ENCODE measurements around the gene RIPK4.

Gene RIPK4

GRCh38 chr21:41803316-41803715, 36.5 kb upstream of the RIPK4 start:
- TF ChIP-seq PKNOX1 (IDR thresholded peaks at IDR 0.05) (no peak), FOXA1 (IDR thresholded peaks at IDR 0.05) (no peak), CTBP1 (IDR thresholded peaks at IDR 0.05; ENCODE audit: borderline replicate concordance) (no peak), FOXM1 (IDR thresholded peaks at IDR 0.05; ENCODE audit: borderline replicate concordance) (no peak), L3MBTL2 (conservative IDR thresholded peaks at IDR 0.05) (no peak), TARDBP (IDR thresholded peaks at IDR 0.05) (no peak), FOXK2 (IDR thresholded peaks at IDR 0.05) (no peak), HDGF (IDR thresholded peaks at IDR 0.05; ENCODE audit: borderline replicate concordance) (no peak), BHLHE40 (IDR thresholded peaks at IDR 0.05; ENCODE audit: borderline replicate concordance) (no peak), SP1 (IDR thresholded peaks at IDR 0.05) (no peak), SUZ12 (IDR thresholded peaks at IDR 0.05) (no peak), NFRKB (IDR thresholded peaks at IDR 0.05) (no peak), ELF4 (IDR thresholded peaks at IDR 0.05) (no peak)
- ChIA-PET POLR2A (no interaction called here), CTCF (no interaction called here)
- DNase-seq (ENCODE audit: extremely low spot score) = no peak

GRCh38 chr21:41802684-41803083, 35.8 kb upstream of the RIPK4 start:
- POLR2A ChIA-PET = no interaction called here
- TF ChIP-seq TARDBP (IDR thresholded peaks at IDR 0.05) (no peak), ELF4 (IDR thresholded peaks at IDR 0.05) (no peak), BHLHE40 (IDR thresholded peaks at IDR 0.05; ENCODE audit: borderline replicate concordance) (no peak), PKNOX1 (IDR thresholded peaks at IDR 0.05) (no peak), FOXK2 (IDR thresholded peaks at IDR 0.05) (no peak), FOXM1 (IDR thresholded peaks at IDR 0.05; ENCODE audit: borderline replicate concordance) (no peak), FOXA1 (IDR thresholded peaks at IDR 0.05) (no peak), SP1 (IDR thresholded peaks at IDR 0.05) (no peak), SUZ12 (IDR thresholded peaks at IDR 0.05) (no peak), CTBP1 (IDR thresholded peaks at IDR 0.05; ENCODE audit: borderline replicate concordance) (no peak), LEF1 (IDR thresholded peaks at IDR 0.05; ENCODE audit: borderline replicate concordance) (no peak), HDGF (IDR thresholded peaks at IDR 0.05; ENCODE audit: borderline replicate concordance) (no peak)
- CTCF ChIA-PET = no interaction called here
- DNase-seq (ENCODE audit: extremely low spot score) = no peak

GRCh38 chr21:41802198-41802584, 35.3 kb upstream of the RIPK4 start:
- CTCF ChIA-PET = no interaction called here
- DNase-seq (ENCODE audit: extremely low spot score) = no peak
- TF ChIP-seq SUZ12 (IDR thresholded peaks at IDR 0.05) = no peak
- no peak for TF ChIP-seq ZNF384 (IDR thresholded peaks at IDR 0.05)
- TF ChIP-seq FOXM1 (IDR thresholded peaks at IDR 0.05; ENCODE audit: borderline replicate concordance) = no peak
- POLR2A ChIA-PET = no interaction called here

GRCh38 chr21:41801321-41802197, 34.7 kb upstream of the RIPK4 start:
- ChIA-PET CTCF (interaction anchor here (1.6 kb wide), 1 partner anchor 189 kb away, joined by 8 read pairs; no protein-coding TSS in a partner anchor), POLR2A (no interaction called here)
- TF ChIP-seq BHLHE40 (IDR thresholded peaks at IDR 0.05; ENCODE audit: borderline replicate concordance) = no peak

GRCh38 chr21:41800425-41801320, 33.8 kb upstream of the RIPK4 start:
- ChIA-PET CTCF (interaction anchor here (1.6 kb wide), 1 partner anchor 188 kb away, joined by 8 read pairs; no protein-coding TSS in a partner anchor), POLR2A (no interaction called here)
- TF ChIP-seq FOXK2 (IDR thresholded peaks at IDR 0.05) (no peak), TARDBP (IDR thresholded peaks at IDR 0.05) (no peak), ELF4 (IDR thresholded peaks at IDR 0.05) (no peak), ARNT (IDR thresholded peaks at IDR 0.05) (no peak), SP1 (IDR thresholded peaks at IDR 0.05) (no peak), LEF1 (IDR thresholded peaks at IDR 0.05; ENCODE audit: borderline replicate concordance) (no peak), ZNF384 (IDR thresholded peaks at IDR 0.05) (no peak), NFRKB (IDR thresholded peaks at IDR 0.05) (no peak), BHLHE40 (IDR thresholded peaks at IDR 0.05; ENCODE audit: borderline replicate concordance) (no peak), HDGF (IDR thresholded peaks at IDR 0.05; ENCODE audit: borderline replicate concordance) (no peak), CTBP1 (IDR thresholded peaks at IDR 0.05; ENCODE audit: borderline replicate concordance) (no peak), FOXM1 (IDR thresholded peaks at IDR 0.05; ENCODE audit: borderline replicate concordance) (no peak), FOXA1 (IDR thresholded peaks at IDR 0.05) (no peak), PKNOX1 (IDR thresholded peaks at IDR 0.05) (no peak), L3MBTL2 (conservative IDR thresholded peaks at IDR 0.05) (no peak), SUZ12 (IDR thresholded peaks at IDR 0.05) (no peak)
- no peak for DNase-seq (ENCODE audit: extremely low spot score)

More at GRCh38 chr21:41801321-41802197, 34.7 kb upstream of the RIPK4 start:
- no peak for DNase-seq (ENCODE audit: extremely low spot score)

GRCh38 chr21:41799763-41800162, 32.9 kb upstream of the RIPK4 start:
- TF ChIP-seq SUZ12 (IDR thresholded peaks at IDR 0.05) (no peak), FOXA1 (IDR thresholded peaks at IDR 0.05) (no peak), FOXM1 (IDR thresholded peaks at IDR 0.05; ENCODE audit: borderline replicate concordance) (no peak), ELF4 (IDR thresholded peaks at IDR 0.05) (no peak), BHLHE40 (IDR thresholded peaks at IDR 0.05; ENCODE audit: borderline replicate concordance) (no peak), TARDBP (IDR thresholded peaks at IDR 0.05) (no peak), L3MBTL2 (conservative IDR thresholded peaks at IDR 0.05) (no peak), NFRKB (IDR thresholded peaks at IDR 0.05) (no peak), HDGF (IDR thresholded peaks at IDR 0.05; ENCODE audit: borderline replicate concordance) (no peak), FOXK2 (IDR thresholded peaks at IDR 0.05) (no peak), SP1 (IDR thresholded peaks at IDR 0.05) (no peak), ZNF384 (IDR thresholded peaks at IDR 0.05) (no peak), ARNT (IDR thresholded peaks at IDR 0.05) (no peak), PKNOX1 (IDR thresholded peaks at IDR 0.05) (no peak), LEF1 (IDR thresholded peaks at IDR 0.05; ENCODE audit: borderline replicate concordance) (no peak), CTBP1 (IDR thresholded peaks at IDR 0.05; ENCODE audit: borderline replicate concordance) (no peak)
- DNase-seq (ENCODE audit: extremely low spot score) = no peak
- ChIA-PET POLR2A (no interaction called here), CTCF (no interaction called here)

Measured in HEK293T (cell line).